Type B pancreatic cell (in vitro differentiated cells): Measurements from ENCODE around the gene CPTP. TPM values are rescaled to one million over a fixed set of nuclear protein-coding genes. Genes with fewer than 3 reads are reported as not detected.

Experiments used
- DNase-seq: peaks from one replicate; pipeline ENCODE4 v3.0.0; 2021; ENCODE audit warnings: mixed read lengths; ENCODE audit not compliant: unreplicated experiment; ENCODE audit errors: extremely low spot score
- H3K27ac Mint-ChIP-seq: 2 replicates; pipeline ENCODE4 v1.8.0; 2021; ENCODE audit warnings: mild to moderate bottlenecking, mixed read lengths
- H3K27me3 Mint-ChIP-seq: 2 replicates; pipeline ENCODE4 v1.8.0; 2021; ENCODE audit warnings: mixed read lengths
- H3K36me3 Mint-ChIP-seq: 2 replicates; pipeline ENCODE4 v1.8.0; 2021; ENCODE audit warnings: mixed read lengths
- H3K4me1 Mint-ChIP-seq: one replicate; pipeline ENCODE4 v1.8.0; 2021; ENCODE audit warnings: mixed read lengths; ENCODE audit not compliant: unreplicated experiment
- H3K4me3 Mint-ChIP-seq: 2 replicates; pipeline ENCODE4 v1.8.0; 2021; ENCODE audit warnings: mild to moderate bottlenecking, mixed read lengths
- H3K9me3 Mint-ChIP-seq: 2 replicates; pipeline ENCODE4 v1.8.0; 2021; ENCODE audit warnings: mixed read lengths
- CTCF ChIP-seq: fragments of 200-600 bp; sonication (generic); conservative IDR thresholded peaks from 2 replicates; pipeline ENCODE4 v1.5.0; 2021; ENCODE audit warnings: antibody characterized with exemption, mild to moderate bottlenecking
- total RNA-seq: library from RNA; stranded (reverse); gene quantifications from 2 replicates; pipeline ENCODE4 v1.2.1, GENCODE V29; 2021; ENCODE audit warnings: low replicate concordance

The CPTP gene
- total RNA-seq, 1 donor from 2014 or later: 24.2 TPM

- no peak for DNase-seq
- Mint-ChIP-seq H3K36me3 (no peaks in the 10 kb centered on the region), H3K27ac (no peak overlapping the region), H3K9me3 (no peaks in the 10 kb centered on the region), H3K4me1 (no peaks in the 10 kb centered on the region), H3K27me3 (no peaks in the 10 kb centered on the region), H3K4me3 (no peak overlapping the region)
- no peak for TF ChIP-seq CTCF
These were observed 25.5 kb upstream of the CPTP start for GRCh38 chr1:1298861-1299685.

- no peak overlapping the region for H3K27ac Mint-ChIP-seq
- no peaks in the 10 kb centered on the region for H3K9me3 Mint-ChIP-seq
- H3K4me1 Mint-ChIP-seq: peaks cover 4% of the 10 kb centered on the region
- TF ChIP-seq CTCF: peak; percentile 57
- H3K27me3 Mint-ChIP-seq: no peaks in the 10 kb centered on the region
- H3K4me3 Mint-ChIP-seq: no peak overlapping the region
- no peaks in the 10 kb centered on the region for H3K36me3 Mint-ChIP-seq
- DNase-seq: no peak
These were observed 24.8 kb upstream of the CPTP start for GRCh38 chr1:1299686-1300351.

- peak; percentile 10 for TF ChIP-seq CTCF
- peaks cover 4% of the 10 kb centered on the region for H3K4me1 Mint-ChIP-seq
- no peaks in the 10 kb centered on the region for H3K9me3 Mint-ChIP-seq
- no peak overlapping the region for H3K27ac Mint-ChIP-seq
- no peak for DNase-seq
- H3K27me3 Mint-ChIP-seq: no peaks in the 10 kb centered on the region
- no peak overlapping the region for H3K4me3 Mint-ChIP-seq
- no peaks in the 10 kb centered on the region for H3K36me3 Mint-ChIP-seq
These were observed 24.3 kb upstream of the CPTP start for GRCh38 chr1:1300352-1300739.

- no peaks in the 10 kb centered on the region for H3K36me3 Mint-ChIP-seq
- no peaks in the 10 kb centered on the region for H3K9me3 Mint-ChIP-seq
- H3K4me1 Mint-ChIP-seq: peaks cover 15% of the 10 kb centered on the region
- H3K27me3 Mint-ChIP-seq: no peaks in the 10 kb centered on the region
- no peak overlapping the region for H3K27ac Mint-ChIP-seq
- TF ChIP-seq CTCF: peak; percentile 67
- no peak overlapping the region for H3K4me3 Mint-ChIP-seq
- no peak for DNase-seq
These were observed 22.6 kb upstream of the CPTP start for GRCh38 chr1:1302006-1302430.

GRCh38 chr1:1302951-1303509 is 21.6 kb upstream of the CPTP start:
- Mint-ChIP-seq H3K27ac (no peak overlapping the region), H3K27me3 (no peaks in the 10 kb centered on the region), H3K36me3 (no peaks in the 10 kb centered on the region)

More at GRCh38 chr1:1302951-1303509, 21.6 kb upstream of the CPTP start:
- H3K4me1 Mint-ChIP-seq: peaks cover 15% of the 10 kb centered on the region
- no peak for DNase-seq
- no peak for TF ChIP-seq CTCF
- H3K4me3 Mint-ChIP-seq: no peak overlapping the region
- H3K9me3 Mint-ChIP-seq: no peaks in the 10 kb centered on the region
